ENCODE results near the gene LRRC4C.

The LRRC4C gene

DNA sequence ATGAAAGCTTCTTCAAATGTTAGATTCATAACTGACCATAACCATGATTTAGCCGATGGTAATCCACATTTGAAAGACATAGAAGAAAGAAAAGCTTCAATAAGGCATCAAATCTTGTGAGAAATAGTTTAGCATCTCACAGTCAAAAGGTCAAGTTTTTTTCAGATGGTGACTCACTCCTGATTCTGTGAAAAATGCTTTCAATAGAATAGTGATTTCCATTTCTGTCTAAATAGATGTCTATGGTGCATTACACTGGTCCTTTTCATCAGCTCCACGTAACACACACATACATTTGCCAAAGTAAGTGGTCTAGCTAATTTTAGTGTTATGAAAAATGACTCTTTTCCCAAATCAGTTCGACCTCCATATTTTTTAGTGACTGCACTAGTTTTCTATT is 139.2 kb downstream of the LRRC4C start:
- no peak for DNase-seq

DNA sequence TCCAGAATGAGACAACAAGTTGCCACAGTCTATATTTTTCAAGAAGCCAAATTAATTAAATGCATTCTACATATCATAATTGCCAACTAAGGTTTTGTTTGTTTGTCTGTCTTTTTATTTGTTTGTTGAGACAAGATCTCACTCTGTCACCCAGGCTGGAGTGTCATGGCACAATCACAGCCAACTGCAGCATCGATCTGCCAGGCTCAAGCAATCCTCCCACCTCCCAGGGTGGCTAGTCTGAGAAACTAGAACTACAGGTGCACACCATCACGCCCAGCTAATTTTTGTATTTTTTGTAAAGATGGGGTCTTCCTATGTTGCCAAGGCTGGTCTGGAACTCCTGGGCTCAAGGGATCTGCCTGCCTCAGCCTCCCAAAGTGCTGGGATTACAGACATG is 140.0 kb downstream of the LRRC4C start:
- DNase-seq: no peak

DNA sequence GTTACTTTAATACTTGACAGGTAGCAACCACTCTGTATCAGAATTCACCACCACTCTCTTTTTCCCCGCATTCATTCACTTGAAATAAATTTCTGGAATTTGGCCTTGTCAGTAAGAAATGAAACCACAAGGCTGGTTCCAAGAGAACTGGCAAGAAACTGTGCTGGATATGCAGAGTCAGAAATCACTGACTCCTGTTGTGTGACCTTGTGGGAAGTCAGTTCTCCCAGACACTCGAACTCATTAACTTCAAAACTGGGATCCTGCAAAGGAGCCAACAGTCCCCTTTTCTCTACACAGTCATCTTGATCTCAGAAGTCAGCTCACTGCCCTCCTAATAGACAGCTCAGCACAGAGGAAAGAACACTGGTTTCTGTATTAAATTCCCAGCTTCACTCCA is 142.7 kb downstream of the LRRC4C start:
- DNase-seq: no peak

DNA sequence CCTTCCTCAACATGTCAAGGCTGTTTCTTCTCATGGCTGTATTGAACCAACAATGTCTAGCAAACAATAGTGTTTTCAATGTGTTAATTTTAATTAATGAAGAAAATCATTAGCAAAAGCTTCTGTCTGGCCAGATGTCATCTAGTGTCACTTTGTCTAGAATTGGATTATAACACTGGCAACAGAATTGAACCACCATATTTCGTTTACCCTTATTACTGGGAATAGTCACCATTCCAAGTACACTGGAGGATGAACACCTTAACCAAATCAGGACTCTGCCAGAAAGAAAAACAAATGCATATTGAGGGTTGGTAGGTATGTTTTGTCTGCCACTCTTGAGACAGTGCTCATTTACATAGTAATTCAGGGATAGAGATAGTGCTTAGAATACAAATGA is 146.2 kb downstream of the LRRC4C start:
- no peak for DNase-seq

DNA sequence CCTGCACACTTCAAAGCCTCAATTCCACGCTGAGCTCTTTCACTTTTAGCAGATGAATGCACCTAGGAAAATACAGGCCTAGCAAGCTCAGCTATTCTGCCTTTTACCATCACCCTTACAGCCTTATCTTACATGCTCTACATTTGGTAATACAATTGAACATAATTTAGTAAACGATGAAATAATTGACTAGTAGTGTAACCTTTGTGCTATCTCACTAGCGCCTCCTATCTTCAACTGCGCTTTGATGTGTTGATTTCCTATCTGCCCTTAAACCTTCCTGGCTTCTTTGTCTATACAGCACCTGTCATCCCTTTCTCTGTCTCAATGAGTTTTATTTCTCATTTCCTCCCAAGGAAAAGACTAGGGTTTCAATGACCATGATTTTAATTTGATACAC is 149.7 kb downstream of the LRRC4C start:
- no peak for DNase-seq

DNA sequence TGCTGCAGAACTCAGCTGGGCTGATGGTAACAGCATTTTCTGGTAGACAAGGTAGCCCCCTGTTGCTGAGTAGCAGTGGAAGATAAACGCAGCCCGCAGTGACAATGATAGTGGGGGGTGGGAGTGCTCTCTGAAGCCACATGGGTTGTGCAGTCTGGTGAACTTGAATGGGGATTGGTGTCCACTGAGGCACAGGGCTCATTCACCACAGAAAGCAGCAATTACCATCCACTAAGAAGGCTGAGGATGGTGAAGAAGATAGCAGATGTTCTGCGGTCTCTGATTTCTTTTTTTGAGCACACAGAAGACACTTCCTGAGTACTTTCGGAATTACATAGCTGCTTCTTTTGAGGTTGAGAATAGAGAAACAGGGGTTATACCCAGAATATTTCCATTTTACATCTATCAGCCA is 150.3 kb downstream of the LRRC4C start:
- DNase-seq: no peak

DNA sequence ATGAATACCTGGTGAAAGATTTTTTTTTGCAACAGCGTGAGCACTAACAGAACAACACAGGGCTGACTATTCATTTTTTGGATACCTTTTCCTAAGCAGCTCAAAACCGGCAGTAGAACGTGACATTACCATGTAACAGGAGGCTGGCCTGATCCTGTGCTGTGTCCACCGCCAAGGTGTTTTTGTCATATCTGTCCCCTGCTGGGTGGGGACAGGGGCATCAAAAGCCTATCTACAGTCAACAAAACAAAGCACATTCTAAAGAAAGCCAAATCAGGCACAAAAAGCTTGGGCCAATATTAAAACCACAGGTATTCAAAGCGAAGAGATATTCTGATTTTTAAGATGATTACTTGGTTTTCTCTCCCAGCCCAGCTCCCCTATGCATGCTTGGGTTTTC is 151.2 kb downstream of the LRRC4C start:
- DNase-seq: no peak

DNA sequence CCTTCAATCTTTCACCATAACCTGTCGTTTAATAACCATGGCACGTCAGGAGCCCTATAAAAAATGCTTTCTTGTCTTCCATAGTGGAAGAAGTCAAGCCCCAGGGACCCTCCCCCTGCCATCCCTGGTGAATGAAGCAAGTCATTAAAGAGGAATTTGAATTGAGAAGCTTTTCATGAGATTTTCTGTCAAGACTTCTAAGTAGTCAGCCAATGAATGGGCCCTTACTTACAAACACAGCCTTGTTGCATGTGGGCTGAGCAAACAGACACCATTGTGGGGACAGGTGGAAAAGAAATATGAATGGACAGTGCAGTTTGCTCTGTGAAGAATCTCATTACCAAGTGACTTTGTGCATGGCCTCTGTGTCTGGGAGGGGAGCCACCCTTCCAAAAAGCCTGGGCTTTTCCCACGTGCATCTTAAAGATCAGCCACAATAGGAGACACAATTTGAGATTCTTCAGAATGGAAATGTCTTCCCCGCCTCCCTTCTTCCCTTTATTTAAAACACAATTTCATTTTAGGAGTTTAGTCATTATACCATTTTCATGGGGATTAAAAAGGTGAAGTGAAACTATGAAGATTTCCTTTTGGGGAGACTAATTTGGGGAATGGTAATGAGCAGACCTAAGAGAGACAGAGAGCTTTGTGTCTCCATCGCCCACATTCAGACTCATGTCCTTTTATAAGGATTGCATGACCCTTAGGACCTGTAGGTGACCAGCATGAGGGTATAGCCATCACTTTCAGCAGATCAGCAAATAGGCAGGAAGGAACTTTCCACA is 152.0 kb downstream of the LRRC4C start:
- DNase-seq: no peak

DNA sequence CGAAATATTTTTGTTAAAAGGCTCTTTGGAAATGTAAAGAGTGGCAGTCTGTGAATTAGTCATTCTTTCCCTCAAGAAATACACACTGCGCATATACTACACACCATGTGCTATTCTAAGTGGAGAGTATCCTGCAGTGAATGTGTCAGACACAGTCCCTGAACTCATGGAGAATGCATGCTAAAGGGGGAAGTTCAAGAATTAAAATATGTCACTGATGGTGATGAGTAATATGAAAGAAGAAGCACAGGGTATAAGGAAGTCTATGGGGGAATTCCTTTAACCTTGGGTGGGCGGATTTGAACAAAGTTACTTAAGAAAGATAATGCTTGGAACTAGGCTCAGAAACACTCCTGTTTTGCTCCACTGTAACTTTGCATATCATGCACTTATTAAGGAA is 153.0 kb downstream of the LRRC4C start:
- no peak for DNase-seq

DNA sequence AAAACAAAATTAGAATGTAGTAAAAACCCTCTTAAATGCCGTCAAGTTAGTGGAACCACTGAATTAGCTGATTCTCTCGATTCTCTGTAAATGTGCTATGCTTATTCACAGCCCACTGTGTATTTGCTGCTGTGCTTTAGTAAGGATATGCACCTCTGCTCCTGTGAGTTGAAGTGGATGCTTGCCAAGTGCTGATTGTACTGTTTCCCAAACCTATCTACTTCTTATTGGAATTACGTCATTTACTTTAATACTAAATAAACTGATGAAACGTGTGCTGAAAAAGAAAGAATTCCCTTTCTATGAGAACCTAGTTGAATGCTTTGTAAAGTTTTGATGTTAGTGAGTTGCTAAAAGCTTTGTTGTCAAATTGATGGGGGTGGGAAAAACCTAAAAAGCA is 158.4 kb downstream of the LRRC4C start:
- DNase-seq: no peak

DNA sequence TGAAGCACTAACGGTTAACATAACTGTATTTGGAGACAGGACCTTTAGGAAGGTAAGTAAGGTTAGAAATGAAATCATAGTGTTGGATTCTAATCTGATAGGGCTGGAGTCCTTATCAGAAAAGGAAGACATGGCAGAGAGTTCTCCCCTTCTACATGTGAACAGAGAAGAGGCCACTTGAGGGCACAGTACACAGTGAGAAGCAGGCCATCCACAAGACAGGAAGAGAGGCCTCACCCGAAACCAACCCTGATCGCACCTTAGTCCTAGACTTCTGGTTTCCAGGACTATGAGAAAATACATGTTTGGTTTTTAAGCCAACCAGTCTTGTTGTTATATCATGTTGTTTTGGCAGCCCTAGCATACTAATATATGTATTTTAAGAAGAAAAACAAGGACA is 170.0 kb downstream of the LRRC4C start:
- no peak for DNase-seq

DNA sequence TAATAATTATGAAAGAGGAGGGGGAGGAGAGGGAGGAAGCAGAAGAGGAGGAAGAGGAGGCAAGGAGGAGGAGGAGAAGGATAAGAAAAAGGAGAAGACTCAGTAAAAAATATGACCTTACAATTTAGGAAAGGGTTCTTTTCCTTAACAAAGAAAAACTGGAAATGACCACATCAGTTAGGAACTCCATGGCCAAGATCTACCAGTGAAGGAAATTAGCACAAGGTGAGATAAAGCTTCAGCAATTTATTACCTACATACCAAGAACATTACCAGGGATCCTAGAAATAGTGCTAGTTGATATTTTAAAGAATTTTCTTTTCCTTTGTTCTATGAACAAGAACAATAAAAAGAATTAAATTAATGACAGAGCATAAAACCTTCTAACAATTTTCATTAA is 172.7 kb downstream of the LRRC4C start:
- no peak for DNase-seq

DNA sequence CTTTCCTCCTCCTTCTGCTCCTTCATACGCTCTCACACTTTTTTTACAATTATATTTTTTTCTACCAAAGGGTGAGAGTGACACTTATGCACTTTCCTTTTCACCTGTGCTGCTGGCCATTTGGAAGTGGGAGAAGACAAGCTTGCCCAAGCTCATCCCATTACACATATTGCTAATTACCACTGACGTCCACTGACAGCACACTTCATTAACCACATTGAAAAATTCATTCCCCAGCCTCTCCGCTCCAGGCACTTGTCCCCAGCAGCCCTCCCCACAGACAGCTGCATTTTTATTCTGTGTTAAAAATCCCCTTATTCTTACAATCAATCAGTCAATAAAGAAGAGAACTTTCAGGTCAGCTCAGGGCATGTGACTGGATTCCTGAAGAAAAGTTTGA is 175.1 kb downstream of the LRRC4C start:
- DNase-seq: no peak

DNA sequence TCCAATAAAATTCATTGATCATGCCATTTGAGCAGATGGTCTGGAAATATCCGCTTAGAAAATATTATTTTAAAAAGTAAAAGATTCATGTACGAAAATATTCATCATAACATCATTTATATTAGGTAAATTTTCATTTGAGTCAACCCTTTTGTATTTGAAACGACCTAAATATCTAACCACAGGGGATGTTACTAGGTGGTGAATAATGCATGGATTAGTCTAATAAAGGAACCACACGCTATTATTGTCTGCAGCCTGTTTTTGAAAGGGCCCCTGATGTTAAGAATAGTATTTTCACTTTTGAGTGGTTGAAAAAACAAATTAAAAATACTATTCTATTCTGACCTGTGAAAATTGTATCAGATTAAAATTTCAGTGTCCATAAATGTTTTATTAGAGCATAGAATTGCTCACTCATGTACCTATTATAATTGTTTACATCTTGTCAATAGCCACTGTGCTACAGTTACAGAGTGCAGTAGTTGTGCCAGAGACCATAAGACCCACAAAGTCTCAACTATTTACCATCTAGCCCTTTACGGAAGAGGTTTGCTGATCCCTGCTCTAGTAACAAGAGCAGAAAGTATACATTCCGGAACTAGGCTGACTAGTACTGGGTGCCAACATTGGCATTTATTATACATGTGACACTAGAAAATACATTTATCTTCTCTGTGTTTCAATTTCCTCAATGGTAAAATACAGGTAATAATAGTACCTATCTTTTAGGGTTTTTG is 176.1 kb downstream of the LRRC4C start:
- DNase-seq: no peak

DNA sequence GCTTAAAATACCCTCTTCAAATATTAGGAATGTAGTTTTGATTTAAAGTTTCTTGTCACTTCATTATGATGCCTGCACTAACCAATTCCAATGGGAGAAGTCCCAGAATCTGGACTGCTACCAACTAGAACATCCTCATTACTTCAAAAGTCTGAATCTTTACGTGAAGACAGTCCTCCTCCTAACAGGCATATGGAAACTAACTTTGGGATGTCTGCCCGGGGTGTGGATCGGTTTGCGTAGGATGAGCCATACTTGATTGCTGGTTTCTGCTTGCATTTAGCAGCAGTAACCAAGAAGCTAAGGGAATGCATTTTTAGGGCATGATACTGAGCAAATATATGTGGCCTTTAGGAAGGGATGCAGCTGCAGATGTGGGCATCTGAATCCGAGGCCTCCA is 177.1 kb downstream of the LRRC4C start:
- DNase-seq: no peak

DNA sequence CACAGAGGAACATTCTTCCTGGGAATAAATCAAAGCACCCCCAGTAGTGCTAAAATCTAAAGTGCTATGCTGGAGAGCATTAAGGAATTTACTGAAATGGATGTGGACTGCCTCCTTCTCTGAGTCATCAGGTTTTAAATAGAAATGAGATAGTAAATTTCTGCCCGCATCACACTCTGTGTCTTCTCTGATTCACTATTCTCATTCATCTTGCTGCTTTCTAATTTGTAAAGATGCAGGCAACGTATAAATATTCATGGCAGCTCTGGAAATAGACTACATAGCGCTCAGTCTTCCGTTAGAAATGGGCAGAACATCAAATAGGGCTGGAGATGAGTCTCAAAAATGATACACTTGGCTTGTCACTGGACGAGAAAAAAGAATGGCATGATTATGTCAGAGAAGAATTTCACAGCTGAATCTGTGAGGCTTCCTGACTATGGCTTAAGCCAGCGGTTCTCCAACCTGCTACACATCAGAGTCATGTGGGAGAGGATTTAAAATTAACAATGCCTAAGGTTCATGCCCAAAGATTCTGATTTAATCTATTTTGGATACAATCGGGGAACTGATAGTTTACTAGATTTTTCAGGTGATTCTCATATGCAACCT is 178.2 kb downstream of the LRRC4C start:
- no peak for DNase-seq

DNA sequence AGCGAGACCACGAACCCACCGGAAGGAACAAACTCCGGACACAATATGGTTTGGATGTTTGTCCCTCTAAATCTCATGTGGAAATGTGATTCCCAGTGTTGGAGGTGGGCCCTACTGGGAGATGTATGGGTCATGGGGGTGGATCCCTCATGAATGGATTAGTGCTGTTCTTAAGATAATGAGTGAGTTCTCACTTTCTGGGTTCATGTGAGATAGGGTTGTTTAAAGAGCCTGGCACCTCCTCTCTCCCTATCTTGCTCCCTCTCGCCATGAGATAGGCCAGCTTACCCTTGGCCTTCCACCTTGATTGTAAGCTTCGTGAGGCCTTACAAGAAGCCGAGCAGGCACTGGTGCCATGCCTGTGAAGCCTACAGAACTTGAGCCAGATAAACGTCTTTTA is 184.6 kb downstream of the LRRC4C start:
- no peak for DNase-seq

DNA sequence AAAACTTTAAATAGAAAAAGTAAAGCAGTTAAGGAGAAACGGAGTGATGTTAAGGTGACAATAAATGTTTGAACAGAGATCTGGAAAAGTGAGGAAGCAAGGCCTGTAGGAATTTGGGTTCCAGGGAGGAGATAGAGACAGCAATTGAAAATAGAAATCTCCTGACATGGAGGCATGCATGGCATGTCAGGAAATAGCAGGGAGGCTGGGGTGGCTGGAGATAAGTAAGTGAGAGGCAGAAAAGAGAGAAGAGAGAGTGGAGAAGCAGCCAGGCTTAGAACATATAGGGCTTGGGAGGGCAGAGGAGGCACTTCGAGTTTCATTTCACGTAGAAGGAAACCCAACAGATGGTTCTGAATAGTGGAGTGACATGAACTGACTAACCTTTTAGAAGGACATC is 185.5 kb downstream of the LRRC4C start:
- no peak for DNase-seq

DNA sequence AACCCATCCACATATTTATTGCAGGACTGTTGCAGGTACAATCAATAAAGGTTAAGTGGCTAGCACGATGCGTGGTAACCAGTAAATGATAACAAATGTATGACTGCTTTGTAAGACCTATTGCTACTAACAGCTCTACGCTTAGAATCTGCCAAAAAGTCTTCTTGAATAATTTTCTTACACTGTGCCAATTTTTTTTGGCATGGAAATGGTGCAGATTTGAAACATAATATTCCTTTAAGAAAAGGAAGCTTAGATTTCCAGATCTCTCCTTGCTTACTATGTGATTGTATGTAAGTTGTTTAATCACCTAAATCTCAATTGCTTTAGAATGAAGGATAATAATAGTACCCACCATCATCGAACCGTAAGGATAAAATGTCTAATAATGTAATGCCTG is 192.0 kb downstream of the LRRC4C start:
- DNase-seq: no peak

DNA sequence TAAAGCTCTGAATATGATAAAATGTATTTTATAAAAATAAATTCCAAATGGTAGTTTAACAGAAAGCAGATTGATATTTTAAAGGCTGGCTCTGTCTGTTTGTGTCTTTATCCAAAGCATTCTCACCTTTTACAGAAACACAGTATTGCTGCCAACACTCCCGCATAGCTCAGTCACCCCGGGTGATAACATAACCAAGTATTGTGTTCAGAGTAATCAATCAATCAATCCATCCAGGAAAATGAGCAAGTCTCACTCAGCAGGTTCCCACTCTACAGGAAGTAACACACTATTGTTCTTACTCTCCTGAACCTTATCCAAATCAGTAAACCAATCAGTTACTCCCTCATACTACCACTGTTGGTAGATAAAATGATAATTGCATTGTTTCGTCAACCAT is 203.4 kb downstream of the LRRC4C start:
- no peak for DNase-seq

DNA sequence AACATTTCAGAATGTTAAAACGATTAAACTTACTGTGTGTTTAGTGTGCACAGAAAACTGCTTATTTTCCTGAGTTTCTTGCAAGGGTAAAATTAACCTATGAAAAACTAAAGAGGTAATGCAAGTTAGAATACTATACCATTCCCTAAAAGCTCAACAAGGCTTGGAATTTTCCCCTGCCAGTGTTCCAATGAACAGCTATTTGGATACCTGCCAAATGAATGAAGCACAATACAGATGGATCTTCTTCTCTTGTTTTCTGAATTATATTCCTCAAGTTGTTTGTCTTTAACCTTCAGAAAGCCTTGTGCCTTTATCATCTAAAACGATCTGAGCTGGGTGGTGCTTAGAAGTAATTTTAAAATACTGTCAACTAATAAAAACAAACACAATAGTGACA is 204.5 kb downstream of the LRRC4C start:
- DNase-seq: no peak

DNA sequence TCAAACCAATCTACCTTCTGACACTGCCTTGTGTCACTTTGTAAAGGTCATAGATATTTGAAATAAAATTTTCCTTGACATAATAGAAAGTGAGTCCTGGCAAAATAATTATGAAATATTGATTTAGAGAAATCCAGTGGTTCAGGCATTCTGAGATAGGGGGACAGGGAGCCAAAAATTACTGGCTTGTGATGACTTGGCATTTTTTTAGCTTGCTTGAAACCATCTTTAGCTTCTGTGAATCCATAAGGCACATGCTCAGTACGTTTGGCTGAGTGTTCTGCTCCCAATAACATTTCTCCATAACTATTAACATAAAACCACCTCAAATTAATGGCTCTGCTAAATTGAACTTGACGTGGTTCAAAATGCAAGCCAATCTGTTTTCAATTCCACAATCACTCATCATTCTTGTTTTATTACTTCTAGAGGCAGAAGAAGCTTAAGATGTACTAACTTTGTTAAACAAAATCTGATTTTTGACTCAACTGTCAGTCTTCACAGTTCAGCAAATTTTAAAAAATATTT is 209.0 kb downstream of the LRRC4C start:
- no peak for DNase-seq

DNA sequence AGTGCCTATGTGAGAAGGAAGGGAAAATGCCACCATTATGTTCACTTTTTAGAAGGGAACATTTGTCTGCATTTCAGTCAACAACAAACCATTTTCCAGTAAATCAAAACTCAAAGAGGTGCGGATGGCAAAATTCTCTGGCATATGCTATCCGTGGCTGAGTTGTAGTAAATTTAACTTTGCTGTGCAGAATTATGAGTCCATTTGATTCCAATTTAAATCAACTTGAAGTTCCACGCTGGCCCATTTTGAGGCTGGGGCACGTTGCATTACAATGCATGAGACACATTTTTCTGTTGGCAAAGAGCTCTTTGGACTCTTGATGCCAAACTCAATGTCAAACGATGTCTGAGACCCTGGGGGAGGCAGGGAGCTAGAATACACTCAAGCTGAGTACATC is 211.8 kb downstream of the LRRC4C start:
- no peak for DNase-seq

DNA sequence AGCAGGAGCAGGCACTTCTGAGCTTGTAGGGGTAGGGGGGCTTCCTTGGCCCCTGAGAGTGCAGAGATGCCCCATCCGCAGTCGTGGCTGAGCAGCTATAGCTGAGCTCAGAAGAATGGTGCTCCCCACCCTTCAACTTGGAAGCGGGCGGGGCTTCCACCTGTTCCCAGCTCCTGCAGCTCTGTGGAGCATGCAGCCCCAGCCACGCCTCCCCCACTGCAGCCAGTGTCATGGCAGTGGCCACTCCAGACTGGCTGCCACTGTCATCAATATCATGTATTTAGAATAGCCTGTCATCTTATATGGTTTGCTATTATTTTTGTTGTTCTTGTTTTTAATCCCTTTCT is 213.1 kb downstream of the LRRC4C start:
- no peak for DNase-seq
